ENCODE data around the gene TMEM53. TPM values are rescaled to one million over a fixed set of nuclear protein-coding genes. Genes with fewer than 3 reads are reported as not detected.
A peak's percentile ranks its signal among the peaks of the same experiment; 100 is the strongest.

TMEM53 gene
- polyA plus RNA-seq (ENCODE audit: insufficient read length in 3 of 3): 10 to 100 TPM; 12.7 to 12.9 (median 12.8) TPM

DNA sequence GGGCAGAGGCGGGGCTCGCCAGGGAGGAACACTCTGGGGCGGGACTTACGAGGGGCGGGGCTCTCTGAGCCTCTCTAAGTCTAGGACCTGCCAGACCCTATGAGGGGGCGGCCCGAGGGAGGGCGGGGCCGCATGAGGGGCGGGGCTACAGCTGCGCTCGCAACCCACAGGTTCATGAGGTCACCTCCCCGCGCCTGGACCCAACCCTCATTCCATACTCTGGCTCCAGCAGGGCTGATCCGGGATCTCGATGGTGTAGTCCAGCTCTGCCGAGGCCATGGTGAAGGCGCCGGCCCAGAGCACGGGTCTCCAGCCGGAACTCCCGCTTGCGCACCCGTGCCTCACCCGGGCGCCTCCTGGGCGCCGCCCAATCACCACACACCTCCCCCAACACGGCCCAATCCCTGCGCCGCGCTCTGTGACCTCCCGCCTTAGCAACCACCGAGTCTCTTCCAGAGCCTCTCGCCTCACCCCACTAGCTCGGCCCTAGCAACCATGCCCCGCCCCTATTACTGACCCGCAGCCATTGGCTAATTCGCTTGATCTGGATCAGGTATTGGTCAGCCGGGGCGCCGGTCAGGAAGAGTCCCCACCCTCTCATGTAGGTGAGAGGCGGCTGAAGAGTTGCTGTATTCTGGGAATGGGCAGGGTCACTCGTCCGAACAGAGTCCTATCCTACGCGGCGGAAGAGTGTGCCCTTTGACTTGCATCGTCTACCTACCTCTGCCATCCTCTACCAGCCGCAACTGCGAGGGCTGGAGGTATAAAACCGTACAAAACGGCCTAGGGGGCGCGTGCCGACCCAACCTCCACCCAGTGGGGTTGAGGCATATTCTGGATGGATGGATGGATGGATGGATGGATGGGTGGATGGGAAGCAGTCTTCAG, at the start of gene TMEM53, which contains the start of gene ARMH1:
TSS of gene TMEM53 (minus strand) at position 369 of the 888 bp plus-strand sequence. CDS start at position 279, 90 bp downstream.
TSS of gene ARMH1 (plus strand) at position 602 of the 888 bp plus-strand sequence. CDS start 14,984 bp downstream, outside the sequence.
- peak; percentile 94 to 98 (median 96) for DNase-seq (ENCODE audit: low read depth in 3 of 3, low spot score in 2 of 3)

DNA sequence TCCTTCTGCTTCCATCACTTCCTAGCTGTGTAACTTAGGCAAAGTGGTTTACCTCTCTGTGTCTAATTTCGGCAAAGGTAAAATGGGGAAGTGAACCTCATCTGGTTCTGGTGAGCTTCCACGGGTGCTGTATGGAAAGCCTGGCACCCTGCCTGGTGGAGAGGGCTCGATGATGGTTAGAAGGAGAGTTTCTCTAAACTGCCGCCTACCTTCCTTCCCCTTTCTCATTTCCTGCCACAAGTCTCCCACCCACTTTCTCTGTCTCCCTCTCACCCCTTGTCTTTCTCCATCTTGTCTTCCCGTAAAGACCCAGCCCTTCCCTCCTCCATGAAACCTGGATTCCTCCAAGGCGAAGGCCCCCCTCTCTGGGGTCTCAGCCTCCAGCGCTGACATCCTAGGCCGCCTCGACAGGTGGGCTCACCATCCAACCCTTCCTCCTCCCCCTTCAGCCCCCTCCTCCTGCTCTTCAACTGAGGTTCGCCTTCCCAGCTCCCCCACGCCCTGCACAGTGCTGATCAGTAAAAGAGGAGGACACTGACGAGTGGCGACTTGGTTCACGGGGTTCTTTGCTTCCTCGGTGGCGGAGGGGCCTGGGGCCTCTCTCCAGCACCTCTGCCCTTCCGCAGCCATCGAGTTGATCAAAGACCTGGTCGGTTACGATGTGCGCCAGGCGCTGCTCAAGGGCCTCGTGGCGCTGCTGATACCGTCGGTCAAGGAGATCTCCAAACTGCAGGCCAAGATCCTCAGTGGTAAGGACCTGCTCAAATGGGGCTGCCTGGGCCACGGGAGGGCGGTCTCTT, 49.4 kb upstream of the TMEM53 start:
- no peak for DNase-seq (ENCODE audit: low read depth in 3 of 3, low spot score in 2 of 3)

- DNase-seq (ENCODE audit: low read depth in 3 of 3, low spot score in 2 of 3): no peak
These were observed 48.8 kb upstream of the TMEM53 start for GRCh38 chr1:44723064-44723463.

DNA sequence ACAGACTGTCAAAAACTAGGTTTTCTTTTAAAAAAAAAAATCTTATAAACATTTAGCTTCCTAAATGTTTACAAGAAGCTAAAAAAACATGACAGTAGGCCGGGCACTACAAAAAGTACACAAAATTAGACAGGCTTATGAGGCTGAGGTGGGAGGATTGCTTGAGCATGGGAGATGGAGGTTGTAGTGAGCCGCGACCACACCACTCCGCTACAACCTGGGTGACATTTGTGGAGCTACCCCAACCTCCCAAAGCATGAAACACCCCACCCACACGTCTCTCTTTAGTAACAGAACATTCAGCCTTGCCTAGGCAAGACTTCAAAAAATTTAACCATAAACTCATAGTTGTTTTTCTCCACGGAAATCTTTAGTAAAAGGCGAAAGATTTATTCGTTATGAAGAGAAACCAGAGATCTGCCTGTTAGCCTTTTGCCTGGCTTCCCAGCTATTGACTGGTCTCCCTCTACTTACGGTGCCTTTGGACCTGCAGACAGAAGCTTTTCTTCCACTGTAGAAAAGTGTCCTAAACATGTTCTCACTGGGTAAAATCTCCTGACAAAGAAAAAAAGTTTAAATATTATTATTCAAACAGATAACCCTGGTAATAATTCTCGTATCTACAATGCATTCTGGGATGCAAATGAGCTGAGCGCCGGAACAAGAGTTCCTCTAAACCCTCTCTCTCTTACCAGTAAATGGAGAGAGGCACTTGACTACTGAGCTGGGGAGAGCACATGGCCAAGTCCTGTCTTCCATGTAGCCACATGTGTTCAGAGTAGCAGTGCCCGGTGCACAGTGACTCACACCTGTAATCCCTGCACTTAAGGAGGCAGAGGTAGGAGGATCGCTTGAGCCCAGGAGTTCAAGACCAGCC, 47.4 kb upstream of the TMEM53 start:
- DNase-seq (ENCODE audit: low read depth in 3 of 3, low spot score in 2 of 3): no peak

DNA sequence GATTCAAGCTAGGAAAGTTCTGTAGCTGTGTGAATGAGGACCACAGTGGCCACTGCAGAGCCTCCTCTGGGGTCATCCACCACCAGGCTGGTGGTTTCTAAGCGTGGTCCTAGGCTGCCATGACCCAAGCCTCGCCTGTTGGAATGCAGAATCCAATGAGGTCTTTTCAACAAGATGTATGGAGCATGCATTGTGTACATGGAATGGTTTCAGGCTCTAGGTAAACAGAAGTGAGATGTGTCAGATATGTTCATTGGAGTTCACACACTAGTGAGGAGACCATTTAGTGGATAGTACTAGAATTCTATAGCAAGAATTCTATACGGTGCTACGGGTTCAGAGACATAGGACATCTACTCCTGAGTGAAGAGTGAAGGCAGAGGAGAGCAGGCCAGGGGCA, 46.0 kb upstream of the TMEM53 start:
- DNase-seq (ENCODE audit: low read depth in 3 of 3, low spot score in 2 of 3): no peak

- DNase-seq (ENCODE audit: low read depth in 3 of 3, low spot score in 2 of 3): no peak
These were observed 45.0 kb upstream of the TMEM53 start for GRCh38 chr1:44719318-44719717.

GRCh38 chr1:44718091-44718490, 43.8 kb upstream of the TMEM53 start:
- no peak for DNase-seq (ENCODE audit: low read depth in 3 of 3, low spot score in 2 of 3)

DNA sequence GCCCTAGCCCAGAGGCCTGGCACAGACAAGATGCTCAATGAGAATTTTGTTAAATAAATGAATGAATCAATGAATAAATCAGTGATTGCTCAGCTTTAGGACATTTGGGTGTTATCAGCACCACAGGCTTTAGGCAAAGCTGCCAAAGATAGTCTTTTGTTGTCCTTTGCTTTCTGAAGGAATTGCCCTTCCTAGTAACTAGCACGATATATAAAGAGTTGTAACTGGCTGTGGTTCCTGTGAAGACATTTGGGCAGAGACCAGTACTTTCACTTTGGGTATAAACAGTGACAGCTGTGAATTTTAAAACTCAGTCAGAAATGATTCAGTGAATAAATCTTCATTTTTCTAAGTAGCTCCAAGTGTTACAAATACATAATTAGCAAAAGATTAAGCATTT, 43.4 kb upstream of the TMEM53 start:
- no peak for DNase-seq (ENCODE audit: low read depth in 3 of 3, low spot score in 2 of 3)

- no peak for DNase-seq (ENCODE audit: low read depth in 3 of 3, low spot score in 2 of 3)
These were observed 42.9 kb upstream of the TMEM53 start for GRCh38 chr1:44717156-44717555.

- DNase-seq (ENCODE audit: low read depth in 3 of 3, low spot score in 2 of 3): peak in 1 of 3 donors; percentile 65
These were observed 40.8 kb upstream of the TMEM53 start for GRCh38 chr1:44714944-44715571.

- DNase-seq (ENCODE audit: low read depth in 3 of 3, low spot score in 2 of 3): no peak
These were observed 40.3 kb upstream of the TMEM53 start for GRCh38 chr1:44714532-44714931.

- no peak for DNase-seq (ENCODE audit: low read depth in 3 of 3, low spot score in 2 of 3)
These were observed 39.1 kb upstream of the TMEM53 start for GRCh38 chr1:44713321-44713781.

DNA sequence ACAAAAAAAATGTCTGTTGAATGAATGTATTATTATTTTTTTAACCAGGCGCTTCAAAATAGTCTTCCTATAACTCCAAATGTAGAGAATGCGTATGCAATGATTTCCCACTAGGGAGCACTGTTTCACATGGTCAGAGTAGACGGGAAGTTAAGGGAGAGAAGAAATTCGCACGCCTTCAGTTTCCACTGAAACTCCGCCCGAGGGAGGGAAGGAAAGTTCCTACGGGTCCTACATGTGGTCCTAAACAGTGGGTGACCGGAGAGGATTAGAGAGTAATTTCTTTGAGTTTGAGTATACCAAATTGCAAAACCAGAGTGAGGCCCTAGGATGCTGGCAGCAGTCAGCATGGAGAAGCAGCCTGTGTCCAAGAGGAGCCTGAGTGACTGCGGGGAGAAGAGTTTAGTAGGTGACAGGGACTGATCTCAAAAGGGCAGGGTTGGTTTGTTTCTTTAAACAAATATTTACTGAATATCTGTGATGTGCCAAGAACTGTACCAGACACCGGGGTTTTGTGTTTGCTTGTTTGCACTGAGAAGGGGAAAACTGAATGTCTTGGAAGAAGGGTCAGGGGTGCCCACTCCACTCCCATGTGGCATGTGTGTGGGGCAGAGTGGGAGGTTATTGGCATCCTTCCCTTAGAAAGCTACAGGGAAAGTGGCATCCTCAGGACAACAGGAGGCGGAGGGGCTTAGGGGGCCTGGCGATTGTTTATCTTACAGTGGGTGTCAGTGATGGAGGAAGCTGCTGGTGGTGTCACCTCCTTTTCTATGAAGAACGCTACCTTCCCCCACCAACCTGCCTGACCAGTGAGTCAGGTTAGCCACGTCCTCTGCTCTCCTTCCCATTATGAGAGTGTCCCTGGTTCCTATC, 33.9 kb upstream of the TMEM53 start:
- DNase-seq (ENCODE audit: low read depth in 3 of 3, low spot score in 2 of 3): no peak

DNA sequence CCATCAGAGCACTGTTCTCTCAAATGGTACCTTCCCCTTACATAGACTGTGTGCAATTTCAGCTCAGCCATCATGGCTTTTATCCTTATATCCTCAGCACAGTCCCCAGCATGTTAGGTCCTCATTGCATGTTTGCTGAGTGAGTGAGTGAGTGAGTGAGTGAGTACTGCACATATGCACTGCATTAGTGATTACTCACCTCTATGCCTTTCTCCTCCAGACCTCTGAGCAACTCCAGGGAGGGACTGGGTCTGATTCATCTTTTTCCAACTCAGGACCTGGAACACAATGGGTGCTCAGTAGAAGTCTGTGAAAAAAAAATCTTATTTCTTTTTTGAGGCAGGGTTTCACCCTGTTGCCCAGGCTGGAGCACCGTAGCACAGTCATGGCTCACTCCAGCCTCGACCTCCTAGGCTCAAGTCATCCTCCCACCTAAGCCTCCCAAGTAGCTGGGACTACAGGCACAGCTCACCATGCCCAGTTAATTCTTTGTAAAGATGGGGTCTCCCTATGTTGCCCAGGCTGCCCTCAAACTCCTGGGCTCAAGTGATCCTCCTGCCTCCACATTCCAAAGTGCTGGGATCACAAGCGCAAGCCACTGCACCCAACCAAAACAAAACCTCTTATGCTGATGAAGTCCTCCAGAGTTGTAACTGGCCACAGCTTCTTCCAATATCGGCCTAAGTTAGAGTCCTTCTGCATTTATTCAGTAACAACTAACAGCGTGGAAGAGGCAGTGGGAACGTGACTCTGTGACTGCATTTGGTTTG, 33.0 kb upstream of the TMEM53 start:
- no peak for DNase-seq (ENCODE audit: low read depth in 3 of 3, low spot score in 2 of 3)

DNA sequence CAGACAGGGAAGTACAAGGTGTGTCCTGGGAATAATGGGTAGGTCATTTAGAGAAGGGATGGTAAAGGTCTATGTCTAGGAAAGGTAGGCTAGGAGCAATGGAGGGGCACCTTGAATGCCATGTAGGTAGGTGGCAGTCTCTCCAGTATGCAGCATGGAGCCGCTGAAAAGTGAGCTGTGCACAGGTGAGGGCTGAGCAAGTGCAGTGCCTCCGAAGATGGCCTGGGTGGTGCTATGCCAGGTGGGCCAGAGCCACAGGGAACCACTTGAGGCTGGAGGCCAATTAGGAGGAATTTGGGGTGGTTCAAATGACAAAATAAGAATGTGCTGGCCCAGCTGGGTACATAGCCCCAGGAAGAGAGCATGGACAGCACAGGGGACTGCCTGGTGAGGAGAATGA, 31.7 kb upstream of the TMEM53 start:
- no peak for DNase-seq (ENCODE audit: low read depth in 3 of 3, low spot score in 2 of 3)

- no peak for DNase-seq (ENCODE audit: low read depth in 3 of 3, low spot score in 2 of 3)
These were observed 31.2 kb upstream of the TMEM53 start for GRCh38 chr1:44705470-44705869.

DNA sequence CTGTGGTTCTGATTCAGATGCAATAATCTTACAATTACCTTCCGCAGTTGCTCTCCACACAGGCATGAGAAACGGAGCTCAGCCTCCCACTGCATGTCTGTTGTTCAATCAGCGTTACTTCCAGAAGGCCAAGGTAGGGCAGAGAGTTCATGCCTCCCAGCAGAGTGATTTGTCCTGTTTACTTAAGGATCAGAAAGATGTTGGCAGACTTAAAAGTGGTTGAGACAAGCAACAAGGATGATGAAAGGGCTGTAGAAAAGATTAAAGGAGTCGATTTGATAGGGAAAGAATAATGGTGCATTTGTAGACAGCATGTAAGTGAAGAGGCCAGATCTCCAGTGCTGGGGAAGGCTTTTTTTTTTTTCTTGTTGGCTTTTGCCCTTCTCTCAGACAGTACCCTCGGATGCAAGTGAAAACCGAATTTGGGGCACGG, 26.9 kb upstream of the TMEM53 start:
- peak in 1 of 3 donors; percentile 50 for DNase-seq (ENCODE audit: low read depth in 3 of 3, low spot score in 2 of 3)

DNA sequence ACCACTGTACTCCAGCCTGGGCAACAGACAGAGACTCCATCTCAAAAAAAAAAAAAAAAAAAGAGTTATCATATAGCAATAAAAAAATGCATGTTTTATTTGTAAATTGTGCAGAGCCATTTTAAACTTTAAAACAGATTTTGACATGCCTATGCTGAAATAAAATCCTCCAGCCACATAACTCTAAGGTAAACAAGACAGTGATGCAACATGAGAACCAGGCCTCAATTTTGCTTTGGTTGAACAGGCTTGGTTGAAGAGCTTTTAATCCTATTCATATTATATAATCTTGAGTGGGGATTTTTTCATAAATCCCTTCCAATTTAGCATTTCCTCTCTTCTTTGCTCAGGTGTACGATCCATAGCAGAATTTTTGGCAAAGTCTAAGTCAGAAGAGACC, 26.3 kb upstream of the TMEM53 start:
- DNase-seq (ENCODE audit: low read depth in 3 of 3, low spot score in 2 of 3): no peak

All from right renal cortex interstitium (tissue), 3 donors.